Natural killer cell treated with Interleukin-12 subunit alpha and Interleukin-12 subunit beta and Interleukin-15 and Interleukin-18, amount 100 ng/mL, for 72 hours (primary cell): Measurements from ENCODE around the gene OR4C12. TPM values are rescaled to one million over a fixed set of nuclear protein-coding genes. Genes with fewer than 3 reads are reported as not detected.
"Not testable (repeated sequence)": the region's sequence is repeated elsewhere in the genome, so short reads cannot be mapped to it uniquely, and the experiment has no call there.

Experiments used
- ATAC-seq, 2 donors: fragments of 150-1000 bp; cut with Tn5 transposase in 1 of 2; sonication (Bioruptor Pico), chemical (Tn5 transposase) in 1 of 2; 2 replicates each; pipeline ENCODE4 v1.10.0; 2021
- DNase-seq: peaks from one replicate; pipeline ENCODE4 v3.0.0; 2022; ENCODE audit warnings: low spot score
- H3K27ac Mint-ChIP-seq, 2 donors: 1 replicate in 1 of 2; 2 replicates in 1 of 2; pipeline ENCODE4 v1.8.0; 2022; ENCODE audit warnings: mixed read lengths in 2 of 2, mild to moderate bottlenecking in 1 of 2, moderate library complexity in 1 of 2
- H3K27me3 Mint-ChIP-seq, 2 donors: 1 replicate in 1 of 2; 2 replicates in 1 of 2; pipeline ENCODE4 v1.8.0; 2022; ENCODE audit warnings: mixed read lengths in 2 of 2
- H3K36me3 Mint-ChIP-seq: one replicate; pipeline ENCODE4 v1.8.0; 2022; ENCODE audit warnings: mixed read lengths
- H3K4me1 Mint-ChIP-seq, 2 donors: 1 replicate in 1 of 2; 2 replicates in 1 of 2; pipeline ENCODE4 v1.8.0; 2022; ENCODE audit warnings: low read depth in 2 of 2, mixed read lengths in 2 of 2, mild to moderate bottlenecking in 1 of 2
- H3K4me3 Mint-ChIP-seq: one replicate; pipeline ENCODE4 v1.8.0; 2022; ENCODE audit warnings: mixed read lengths
- H3K9me3 Mint-ChIP-seq: 2 replicates; pipeline ENCODE4 v1.8.0; 2022; ENCODE audit warnings: mixed read lengths
- total RNA-seq, 2 donors: library from RNA; stranded (reverse); gene quantifications; one replicate each; pipeline ENCODE4 v1.2.3, GENCODE V29; 2022

The OR4C12 gene
- total RNA-seq, result not detected

DNA sequence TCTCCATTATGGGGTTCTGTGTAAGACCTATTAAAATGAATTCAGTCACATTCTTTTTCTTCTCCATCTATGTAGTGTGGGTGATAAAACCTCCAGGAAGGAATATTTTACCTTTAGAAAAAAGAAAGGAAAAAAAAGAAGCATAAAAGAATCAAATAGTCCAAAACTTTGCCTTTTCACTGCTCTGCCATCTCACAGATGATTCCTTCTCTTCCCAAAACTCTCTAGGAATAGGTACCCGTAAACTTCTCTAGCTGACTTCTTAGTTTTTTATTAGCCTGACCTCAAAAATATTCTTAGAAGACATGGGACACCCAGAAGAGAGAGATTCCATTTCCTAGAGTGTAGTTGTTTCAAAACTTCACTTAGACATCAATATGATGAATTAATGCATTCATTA, at the start of gene OR4C12:
OR4C12 (minus strand) TSS at position 101 of the 400 bp plus-strand sequence; CDS start at position 67, 34 bp downstream.
- H3K27me3 Mint-ChIP-seq, H3K4me3 Mint-ChIP-seq, H3K27ac Mint-ChIP-seq, H3K4me1 Mint-ChIP-seq, DNase-seq, H3K36me3 Mint-ChIP-seq, ATAC-seq: not testable (repeated sequence)
- peaks cover 18% of the 10 kb centered on the region for H3K9me3 Mint-ChIP-seq

DNA sequence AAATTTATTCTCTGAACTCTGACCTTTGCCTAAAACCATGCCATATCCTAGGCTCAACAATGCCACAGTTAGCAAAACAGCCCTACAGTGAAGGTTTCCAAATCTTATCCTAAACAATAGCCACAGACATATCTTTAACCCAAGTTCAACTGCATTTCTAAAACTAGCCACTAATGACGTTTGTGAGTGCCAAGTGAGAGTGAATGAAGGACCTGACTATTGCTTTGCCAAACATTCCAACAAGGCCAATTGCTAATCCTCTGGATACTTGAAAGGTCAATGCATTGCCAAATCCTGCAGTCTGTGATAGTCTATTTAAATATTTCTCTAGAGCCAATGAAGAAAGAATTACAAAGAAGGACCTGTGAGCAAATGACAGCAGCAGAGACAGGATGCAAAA, 47.9 kb upstream of the OR4C12 start:
- no peaks in the 10 kb centered on the region for H3K27me3 Mint-ChIP-seq
- H3K36me3 Mint-ChIP-seq, result peaks cover 11% of the 10 kb centered on the region
- no peak overlapping the region for H3K27ac Mint-ChIP-seq
- peaks cover 35% of the 10 kb centered on the region for H3K9me3 Mint-ChIP-seq
- no peak overlapping the region for H3K4me3 Mint-ChIP-seq
- H3K4me1 Mint-ChIP-seq, result no peaks in the 10 kb centered on the region
- DNase-seq, result no peak
- no peak for ATAC-seq

DNA sequence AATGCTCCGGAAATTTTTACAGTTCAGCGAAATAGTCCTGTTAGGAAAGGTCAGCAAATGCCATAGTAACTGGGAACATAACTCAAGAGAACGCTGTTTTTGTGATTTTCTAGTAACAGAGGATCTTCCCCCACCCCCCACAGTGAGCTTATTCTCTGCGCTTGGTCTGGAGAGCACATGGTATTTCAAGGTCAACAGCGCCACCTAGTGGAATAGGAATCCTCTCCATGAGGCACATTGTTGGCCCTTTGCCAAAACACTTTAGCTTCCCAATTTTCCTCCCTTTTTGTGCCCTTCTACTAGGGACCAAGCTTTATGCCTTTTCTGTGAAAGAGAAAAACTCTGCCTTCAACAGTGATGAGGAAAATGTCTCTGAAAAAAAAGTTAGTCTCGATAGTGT, 13.2 kb upstream of the OR4C12 start:
- DNase-seq (no peak), ATAC-seq (no peak)
- Mint-ChIP-seq H3K4me3 (no peak overlapping the region), H3K4me1 (no peaks in the 10 kb centered on the region), H3K9me3 (peaks cover 7% of the 10 kb centered on the region), H3K36me3 (peaks cover 5% of the 10 kb centered on the region), H3K27ac (no peak overlapping the region), H3K27me3 (no peaks in the 10 kb centered on the region)

DNA sequence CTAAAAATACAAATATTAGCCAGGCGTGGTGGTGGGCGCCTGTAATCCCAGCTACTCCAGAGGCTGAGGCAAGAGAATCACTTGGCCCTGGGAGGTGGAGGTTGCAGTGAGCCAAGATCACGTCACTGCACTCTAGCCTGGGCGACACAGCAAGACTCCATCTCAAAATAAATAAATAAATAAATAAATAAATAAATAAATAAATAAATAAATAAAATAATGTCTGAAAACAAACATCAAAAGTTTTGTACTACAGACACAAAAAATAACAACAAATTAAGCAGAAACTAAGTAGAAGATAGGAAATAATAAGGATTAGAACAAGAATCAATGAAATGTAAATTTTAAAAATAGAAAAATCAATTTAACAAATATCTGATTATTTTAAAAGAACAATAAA, 8.9 kb downstream of the OR4C12 start:
- not testable (repeated sequence) for H3K9me3 Mint-ChIP-seq, H3K36me3 Mint-ChIP-seq, H3K27me3 Mint-ChIP-seq, H3K27ac Mint-ChIP-seq, H3K4me3 Mint-ChIP-seq, H3K4me1 Mint-ChIP-seq, ATAC-seq, DNase-seq

DNA sequence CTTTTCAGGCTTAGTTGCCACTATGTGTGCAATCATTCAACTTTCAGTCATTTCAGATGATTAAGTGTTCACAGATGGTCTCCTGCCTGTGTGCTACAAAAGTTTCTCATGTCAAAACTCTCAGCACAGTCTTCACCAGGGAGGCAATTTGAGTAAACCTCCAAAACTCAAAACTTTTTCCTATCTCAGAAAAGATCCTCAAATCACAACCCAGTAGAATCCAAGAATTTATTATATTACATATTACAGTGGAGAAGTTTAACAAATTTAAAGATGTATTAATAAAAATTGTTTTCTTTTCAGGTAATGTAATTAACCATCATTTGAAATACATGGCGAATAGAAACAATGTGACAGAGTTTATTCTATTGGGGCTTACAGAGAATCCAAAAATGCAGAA, 30.2 kb downstream of the OR4C12 start, which contains the start of gene OR4C13:
OR4C13 (plus strand) TSS at position 301 of the 400 bp plus-strand sequence; CDS start at position 333, 32 bp downstream.
- Mint-ChIP-seq H3K27ac (no peak within 1 kb of the TSS), H3K4me1 (no peaks in the 10 kb centered on the region), H3K4me3 (no peak within 1 kb of the TSS), H3K36me3 (peaks cover 2% of the 10 kb centered on the region), H3K9me3 (peaks cover 13% of the 10 kb centered on the region), H3K27me3 (no peaks in the 10 kb centered on the region)
- ATAC-seq, result no peak
- no peak for DNase-seq

DNA sequence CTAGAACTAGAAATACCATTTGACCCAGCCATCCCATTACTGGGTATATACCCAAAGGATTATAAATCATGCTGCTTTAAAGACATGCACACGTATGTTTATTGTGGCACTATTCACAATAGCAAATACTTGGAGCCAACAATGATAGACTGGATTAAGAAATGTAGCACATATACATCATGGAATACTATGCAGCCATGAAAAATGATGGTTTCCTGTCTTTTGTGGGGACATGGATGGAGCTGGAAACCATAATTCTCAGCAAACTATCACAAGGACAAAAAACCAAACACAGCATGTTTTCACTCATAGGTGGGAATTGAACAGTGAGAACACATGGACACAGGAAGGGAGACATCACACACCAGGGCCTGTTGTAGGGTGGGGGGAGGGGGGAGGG, 33.6 kb downstream of the OR4C12 start:
- DNase-seq, H3K4me1 Mint-ChIP-seq, H3K27me3 Mint-ChIP-seq, H3K27ac Mint-ChIP-seq, H3K4me3 Mint-ChIP-seq, ATAC-seq, H3K36me3 Mint-ChIP-seq: not testable (repeated sequence)
- H3K9me3 Mint-ChIP-seq, result peaks cover 19% of the 10 kb centered on the region

Other genes starting within 250 kb of the OR4C12 start
- gene OR4C13, start 30.1 kb downstream of the OR4C12 start, total RNA-seq, result not detected
- not detected for gene OR4C45, start 50.3 kb upstream of the OR4C12 start, total RNA-seq